ENCODE results near the gene CORO2B. TPM values are rescaled to one million over a fixed set of nuclear protein-coding genes. Genes with fewer than 3 reads are reported as not detected.

Gene CORO2B
- total and polyA plus RNA-seq, 9 of the 15 experiments (the other 6 are each of a cell fraction or from before 2014, with no cell fraction given) = not detected

GRCh38 chr15:68639926-68640600 lies 61.3 kb downstream of the CORO2B start (continued):
- no peak for TF ChIP-seq MGA (IDR thresholded peaks at IDR 0.05)

Data from K562 (cell line).